GM18870 (cell line): ENCODE results near the gene SCAMP1.
"Not testable (repeated sequence)": the region's sequence is repeated elsewhere in the genome, so short reads cannot be mapped to it uniquely, and the experiment has no call there.

Experiments used
- ATAC-seq: cut with Tn5 transposase; IDR thresholded peaks from one replicate; pipeline ENCODE4 v1.9.1; 2021; ENCODE audit warnings: moderate library complexity; ENCODE audit not compliant: unreplicated experiment

Gene SCAMP1

DNA sequence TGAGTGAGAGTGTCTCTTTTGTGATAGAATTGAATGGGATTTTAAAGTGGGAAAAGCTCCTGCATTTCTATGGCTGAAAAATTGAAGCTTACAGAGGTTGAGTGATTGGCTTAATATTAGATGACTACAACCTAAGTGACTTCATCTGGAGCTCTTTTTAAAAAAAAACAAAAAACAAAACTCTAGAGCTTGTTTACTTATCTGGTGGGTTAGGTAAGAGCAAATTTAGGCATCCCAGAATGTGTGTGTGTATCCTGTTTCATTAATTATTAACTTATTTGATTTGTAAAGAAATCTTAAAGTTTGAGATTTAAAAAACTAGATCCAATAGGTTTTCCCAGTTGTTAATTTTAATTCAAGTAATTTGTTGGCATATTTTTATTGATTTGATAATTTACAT lies 60.1 kb downstream of the SCAMP1 start:
- no peak for ATAC-seq

DNA sequence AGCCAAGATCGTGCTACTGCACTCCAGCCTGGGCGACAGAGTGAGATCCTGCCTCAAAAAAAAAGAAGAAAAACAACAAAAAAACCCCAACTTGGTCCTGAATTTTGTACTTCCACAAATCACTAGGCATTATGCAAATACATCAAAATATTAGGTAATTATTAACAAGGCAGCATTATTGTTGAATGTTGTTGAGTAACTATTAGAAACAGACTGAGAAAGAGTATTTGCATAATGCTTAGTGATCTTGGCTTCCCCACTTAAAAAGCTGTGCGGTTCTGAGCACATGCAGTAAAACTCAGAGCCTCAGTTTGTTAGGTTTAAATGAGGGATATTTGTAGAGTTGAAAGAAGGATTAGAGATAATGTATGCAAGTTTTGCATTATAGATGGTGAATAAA lies 64.2 kb downstream of the SCAMP1 start:
- no peak for ATAC-seq

DNA sequence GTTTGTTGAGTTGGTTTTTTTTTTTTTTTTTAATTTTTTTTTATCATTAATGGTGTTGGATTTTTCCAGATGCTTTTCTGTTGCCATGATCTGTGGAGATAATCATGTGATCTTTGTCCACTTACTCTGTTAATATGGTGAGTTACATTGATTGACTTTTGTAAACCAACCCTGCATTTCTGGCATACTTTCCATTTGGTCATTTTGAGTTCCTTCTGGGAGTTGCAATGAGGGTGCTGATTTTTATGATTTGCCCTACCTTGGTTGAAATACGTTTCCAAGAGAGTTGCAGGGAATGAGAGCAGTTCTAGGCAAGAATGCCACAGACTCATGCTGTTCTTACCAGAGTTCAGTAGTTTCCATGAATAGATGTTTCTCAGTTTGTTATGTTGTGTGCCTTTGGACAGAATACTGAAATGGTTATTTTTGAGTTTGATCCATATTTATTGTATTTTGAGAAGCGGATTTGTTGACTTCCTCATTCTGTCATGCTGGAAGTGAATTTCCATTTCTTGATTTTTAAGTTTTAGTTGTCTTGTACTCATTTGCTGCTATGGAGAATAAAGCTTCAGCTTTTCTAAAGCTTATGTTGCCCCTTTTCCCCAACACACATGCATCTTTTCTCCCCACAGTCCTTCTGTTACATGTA lies 69.0 kb downstream of the SCAMP1 start:
- no peak for ATAC-seq

DNA sequence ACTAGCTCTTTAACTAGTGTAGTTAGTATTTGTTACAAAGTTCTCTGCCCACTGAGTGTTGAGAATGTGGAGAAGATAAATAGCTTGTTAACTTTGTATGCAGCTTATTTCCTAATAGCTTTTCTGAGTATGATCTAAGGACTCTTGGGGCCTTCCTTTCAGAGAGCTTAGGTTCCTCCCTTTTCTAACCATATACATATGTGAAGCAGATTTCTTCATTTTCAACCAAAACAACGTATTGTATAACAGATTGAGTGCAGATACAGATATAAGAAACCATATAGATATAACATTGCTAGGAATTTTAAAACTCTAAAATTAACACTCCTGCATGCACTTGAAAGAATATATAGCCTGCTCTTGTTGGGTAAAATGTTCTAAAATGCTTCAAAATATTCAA lies 70.4 kb downstream of the SCAMP1 start:
- no peak for ATAC-seq

DNA sequence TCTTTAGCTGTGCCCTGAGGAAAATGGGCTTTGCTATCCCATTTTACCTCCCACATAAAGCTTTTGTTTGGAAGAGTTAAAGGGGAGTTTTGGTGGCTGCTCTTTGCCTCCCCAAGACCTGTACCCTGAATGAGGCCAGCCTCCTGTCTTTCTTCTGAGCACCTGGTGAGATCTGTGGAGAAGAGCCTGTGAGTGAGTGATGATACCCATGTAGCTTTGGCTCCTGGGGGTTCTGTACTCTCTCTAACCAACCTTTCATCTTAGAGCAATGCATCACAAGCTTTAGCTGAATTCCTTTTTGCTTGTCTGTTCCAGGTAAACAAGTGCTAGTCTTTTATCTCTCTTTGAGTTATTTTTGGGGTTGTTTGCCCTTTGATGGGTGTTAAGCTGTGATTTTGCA lies 73.6 kb downstream of the SCAMP1 start:
- no peak for ATAC-seq

DNA sequence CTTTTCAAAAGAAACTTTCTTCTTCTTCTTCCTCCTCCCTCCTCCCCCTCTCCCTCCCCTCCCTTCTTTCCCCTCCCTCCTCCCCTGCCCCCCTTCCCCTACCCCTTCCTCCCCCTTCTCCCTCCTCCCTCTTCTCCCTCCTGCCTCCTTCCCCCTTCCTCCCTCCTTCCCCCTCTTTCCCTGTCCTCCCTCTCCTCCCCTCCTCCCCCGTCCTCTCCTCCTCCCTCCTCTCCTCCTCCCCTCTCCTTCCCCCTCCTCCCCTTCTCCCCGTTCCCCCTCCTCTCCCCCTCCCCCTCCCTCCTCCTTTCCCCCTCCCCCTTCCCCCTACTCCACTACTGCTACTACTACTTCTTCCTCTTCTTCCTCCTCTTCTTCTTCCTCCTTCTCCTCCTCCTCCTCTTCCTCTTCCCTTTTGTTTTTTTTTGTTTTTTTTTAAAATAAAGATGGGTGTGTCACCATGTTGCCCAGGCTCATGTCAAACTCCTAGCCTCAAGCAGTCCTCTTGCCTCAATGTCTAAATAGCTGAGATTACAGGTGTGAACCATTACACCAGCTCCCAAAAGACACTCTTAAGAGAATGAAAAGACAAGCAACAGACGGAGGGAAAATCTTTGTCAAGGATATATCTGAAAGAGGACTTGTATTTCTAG lies 87.5 kb downstream of the SCAMP1 start:
- no peak for ATAC-seq

DNA sequence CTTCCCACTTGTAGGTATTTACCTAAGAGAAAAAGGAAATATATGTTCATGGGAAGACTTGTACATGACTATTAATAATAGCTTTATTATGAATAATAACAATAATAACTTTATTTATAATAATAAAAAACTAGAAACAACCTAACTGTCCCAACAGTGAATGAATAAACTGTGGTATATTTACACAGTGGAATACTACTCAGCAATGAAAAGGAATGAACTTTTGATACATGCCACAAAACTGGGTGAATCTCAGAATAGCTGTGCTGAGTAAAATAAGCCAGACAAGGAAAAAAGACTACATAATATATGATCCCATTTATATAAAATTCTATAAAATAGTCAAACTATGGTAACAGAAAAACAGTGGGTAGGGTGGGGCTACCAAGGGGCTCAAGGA lies 88.7 kb downstream of the SCAMP1 start:
- ATAC-seq, result no peak

DNA sequence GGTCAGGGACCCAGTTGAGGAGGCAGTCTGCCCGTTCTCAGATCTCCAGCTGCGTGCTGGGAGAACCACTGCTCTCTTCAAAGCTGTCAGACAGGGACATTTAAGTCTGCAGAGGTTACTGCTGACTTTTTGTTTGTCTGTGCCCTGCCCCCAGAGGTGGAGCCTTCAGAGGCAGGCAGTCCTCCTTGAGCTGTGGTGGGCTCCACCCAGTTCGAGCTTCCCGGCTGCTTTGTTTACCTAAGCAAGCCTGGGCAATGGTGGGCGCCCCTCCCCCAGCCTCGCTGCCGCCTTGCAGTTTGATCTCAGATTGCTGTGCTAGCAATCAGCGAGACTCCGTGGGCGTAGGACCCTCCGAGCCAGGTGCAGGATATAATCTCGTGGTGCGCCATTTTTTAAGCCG lies 97.1 kb downstream of the SCAMP1 start:
- not testable (repeated sequence) for ATAC-seq

DNA sequence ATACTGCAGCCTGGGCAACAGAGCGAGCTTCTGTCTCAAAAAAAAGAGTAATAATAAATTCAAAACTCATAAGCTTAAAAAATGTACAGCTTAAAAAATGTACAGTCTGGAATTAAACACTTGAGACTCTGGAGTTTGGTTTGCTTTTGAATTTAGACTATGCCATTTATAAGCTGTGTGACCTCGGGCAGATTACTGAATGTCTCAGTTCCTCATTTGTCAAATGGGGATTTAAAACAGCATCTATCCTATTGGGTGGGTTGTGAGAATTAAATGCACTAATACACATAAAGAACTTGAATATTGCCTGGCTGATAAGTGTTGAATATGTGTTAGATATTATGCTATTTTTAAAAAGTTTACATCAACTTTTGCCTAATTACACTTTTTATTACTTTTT lies 98.4 kb downstream of the SCAMP1 start:
- no peak for ATAC-seq

DNA sequence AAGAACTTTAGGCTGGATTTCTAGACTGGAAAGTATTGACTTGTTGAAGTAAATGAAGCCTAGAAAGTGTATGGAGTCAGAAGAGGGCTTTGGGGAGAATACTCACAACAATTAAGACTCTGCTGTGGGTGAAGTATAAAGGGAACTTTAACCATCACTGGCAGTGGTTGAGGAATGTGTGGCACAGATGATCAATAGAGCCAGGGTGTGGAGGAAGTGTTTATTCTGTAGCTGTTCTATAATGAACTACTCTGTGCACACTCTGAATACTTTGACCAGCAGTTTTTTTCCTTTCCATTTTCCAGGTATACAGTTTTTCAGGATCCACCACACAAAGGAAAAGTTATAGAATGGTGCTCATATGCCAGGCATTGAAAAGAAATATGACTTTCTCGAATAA lies 106.7 kb downstream of the SCAMP1 start:
- no peak for ATAC-seq

DNA sequence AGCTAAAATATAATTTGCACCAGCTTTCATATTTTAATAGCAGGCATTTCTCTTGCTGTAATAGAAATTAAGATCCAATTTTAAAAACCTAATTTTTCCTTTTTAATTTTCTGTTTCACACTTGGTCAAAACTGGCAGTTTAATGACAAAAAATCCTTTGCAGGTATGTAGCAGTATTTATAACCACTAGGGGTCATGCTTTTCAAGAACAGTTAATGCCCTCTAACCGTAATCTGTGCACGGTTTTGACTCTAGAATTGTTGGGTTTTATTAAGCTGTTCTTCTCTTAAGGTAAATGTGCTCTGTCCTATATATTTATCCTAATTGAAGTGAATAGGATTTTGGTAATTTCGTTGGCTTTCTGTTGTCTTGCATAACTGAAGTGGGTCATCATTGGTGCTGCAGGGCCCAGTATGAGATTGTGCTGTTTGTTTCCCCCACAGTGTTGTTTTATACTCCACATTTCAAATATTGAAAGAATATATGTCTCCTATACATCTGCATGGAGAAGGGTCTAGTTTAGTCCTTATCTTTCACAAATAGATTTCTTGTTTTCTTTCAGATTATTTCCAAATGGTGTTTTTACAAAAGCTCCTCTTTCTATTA lies 107.4 kb downstream of the SCAMP1 start:
- ATAC-seq, result no peak

DNA sequence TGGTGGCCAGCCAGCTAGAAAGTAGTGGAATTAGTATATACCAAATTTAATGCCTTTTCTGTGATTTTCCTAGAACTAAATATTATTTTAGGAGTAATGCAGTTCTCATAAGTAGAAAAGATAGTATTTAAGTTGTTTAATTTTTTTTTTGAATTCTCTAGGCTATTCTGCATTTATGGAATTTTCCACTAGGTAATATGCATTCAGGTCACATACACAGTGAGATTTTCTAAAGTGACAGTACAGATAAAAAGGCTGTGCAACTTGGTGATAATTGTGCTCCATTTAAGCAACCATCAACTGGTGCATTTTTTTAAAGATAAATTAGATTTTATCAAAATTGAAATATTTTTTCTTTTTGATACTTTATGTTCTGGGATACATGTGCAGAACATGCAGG lies 111.5 kb downstream of the SCAMP1 start:
- ATAC-seq, result no peak

DNA sequence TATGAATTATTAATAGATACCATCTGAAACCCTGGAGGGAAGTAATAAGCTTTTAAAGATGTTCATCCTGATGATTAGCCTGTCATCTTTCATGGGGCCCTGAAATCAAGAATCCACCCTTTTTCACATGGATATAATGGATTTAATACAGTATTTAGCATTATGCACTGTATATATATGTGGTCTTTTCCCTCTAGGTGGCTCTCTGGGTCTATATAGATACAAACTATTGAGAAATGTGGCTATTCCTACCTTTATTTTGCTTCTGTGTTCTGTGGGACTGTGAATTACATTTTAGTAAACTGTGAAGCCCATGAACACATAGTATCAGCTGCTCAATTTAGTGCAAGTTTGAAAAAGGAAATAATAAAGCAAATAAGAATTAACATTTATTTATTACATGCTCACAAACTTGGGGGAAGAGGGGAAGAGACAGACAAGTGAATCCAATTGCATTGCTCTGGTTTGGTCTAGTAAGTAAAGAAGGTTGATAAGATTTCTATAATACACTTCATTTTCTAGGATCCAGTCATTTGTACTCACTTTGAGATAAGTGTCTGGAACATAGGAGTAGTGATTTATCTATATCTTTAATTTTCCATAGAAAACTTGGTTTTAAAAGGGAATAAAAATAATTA lies 112.2 kb downstream of the SCAMP1 start:
- no peak for ATAC-seq

DNA sequence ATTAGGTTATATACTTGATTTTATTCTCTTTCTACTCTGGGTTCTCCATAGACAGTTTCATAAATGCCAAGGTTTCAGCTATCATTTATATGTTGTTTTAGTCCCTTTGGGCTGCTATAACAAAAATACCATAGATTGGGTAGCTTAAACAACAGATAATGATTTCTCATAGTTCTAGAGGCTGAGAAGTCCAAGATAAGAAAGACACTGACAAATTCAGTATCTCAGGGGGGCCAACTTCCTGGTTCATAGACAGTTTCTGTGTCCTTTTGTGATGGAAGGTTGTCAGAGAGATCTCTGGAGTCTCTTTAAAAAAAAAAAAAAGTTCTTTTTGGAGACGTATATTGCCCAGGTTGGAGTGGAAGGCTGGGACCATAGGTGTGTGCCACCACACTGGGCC lies 113.3 kb downstream of the SCAMP1 start:
- no peak for ATAC-seq

DNA sequence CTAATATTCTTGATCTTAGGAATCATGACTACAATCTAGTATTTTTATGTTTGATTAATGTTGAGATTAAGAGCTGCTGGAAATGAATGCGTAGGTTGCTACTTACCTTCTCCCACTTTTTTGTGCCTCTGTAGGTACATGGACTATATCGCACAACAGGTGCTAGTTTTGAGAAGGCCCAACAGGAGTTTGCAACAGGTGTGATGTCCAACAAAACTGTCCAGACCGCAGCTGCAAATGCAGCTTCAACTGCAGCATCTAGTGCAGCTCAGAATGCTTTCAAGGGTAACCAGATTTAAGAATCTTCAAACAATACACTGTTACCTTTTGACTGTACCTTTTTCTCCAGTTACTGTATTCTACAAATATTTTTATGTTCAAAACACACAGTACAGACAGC lies 115.0 kb downstream of the SCAMP1 start:
- ATAC-seq, result no peak

DNA sequence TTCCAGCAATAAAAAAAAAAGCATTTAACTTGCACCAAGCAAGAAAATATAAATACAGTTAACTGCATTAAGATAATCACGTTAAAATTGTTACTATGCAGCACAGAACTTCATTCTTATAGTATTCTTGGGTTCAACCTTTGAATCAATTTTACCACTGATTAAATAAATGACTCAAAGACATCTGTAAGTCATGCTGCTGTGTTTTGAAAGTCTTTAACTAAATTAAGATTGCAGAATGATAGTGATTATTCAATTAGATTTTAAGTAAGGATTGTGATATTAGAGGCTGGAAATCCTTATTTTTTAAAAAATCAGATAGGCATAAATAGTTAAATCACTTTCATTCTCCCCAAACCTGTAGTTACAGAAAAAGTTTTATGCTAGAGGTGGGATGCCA lies 116.4 kb downstream of the SCAMP1 start:
- no peak for ATAC-seq

DNA sequence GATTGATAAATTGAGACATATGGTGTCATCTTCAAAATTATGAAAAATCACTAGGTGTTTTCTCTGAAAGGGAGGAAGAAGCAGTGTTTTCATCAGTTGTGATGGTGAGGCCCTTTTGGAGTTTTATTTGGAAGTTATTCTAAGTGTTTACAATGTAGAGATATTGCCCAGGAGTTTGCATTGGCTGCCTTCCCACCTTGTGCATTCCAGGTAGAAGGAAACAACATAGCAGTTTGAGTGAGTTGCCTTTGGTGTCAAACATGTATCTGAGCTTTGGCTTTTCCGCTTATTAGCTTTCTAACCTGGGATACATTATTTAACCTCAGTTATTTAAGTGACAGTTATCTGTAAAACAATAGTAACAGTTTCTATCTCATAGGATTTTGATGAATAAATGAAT lies 122.5 kb downstream of the SCAMP1 start:
- ATAC-seq, result no peak

DNA sequence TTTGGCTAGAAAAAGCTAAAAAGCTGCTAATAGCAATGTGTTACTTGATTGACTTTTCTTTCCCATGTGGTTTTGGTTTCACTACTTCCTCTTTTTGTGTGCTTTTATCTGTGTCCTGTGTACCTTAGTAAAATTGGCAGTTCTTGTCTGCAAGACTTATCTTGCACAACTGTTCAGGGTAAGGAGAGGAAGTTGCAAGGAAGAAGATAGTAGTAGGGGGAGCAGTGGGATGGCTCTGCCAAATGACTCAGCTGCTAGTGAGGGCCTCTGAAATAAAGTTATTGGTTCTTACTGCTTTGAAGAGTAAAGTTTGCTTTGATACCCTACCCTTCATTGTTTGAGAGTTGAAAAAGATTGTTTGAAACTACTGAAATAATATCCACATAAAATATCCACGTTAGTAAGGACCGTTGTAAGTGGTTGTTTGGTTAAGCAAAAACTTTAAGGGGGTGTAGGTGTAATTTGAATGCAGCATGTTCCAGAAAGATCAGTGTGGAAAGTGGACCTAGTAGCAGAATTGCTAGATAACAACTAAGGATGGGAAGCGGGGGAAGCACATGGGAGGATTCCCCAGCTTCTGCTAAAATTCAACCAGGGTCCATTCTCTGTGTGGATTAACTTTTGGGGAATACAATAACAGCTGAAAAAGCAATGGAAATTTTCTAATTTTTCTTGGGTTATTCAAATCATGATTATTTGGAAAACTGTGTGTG lies 123.5 kb downstream of the SCAMP1 start:
- peak; percentile 92 for ATAC-seq

DNA sequence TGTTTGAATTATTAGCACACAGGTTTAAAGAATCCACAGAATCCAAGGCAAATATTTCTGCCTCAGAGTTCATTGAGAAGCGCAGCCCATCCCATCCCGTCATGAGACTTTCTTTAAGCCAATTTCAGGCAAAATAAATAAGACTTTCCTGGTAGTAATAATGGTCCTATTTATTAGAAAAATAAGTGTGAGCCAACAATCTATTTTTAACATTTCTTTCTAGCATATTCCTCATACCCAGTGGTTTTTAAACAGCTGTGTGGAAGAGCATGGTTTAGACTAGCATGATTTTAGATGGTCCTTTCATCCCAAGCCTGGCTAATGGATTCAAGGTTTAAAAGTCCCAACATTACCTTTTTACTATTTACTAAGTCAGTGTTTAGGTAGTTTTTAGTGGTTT lies 125.8 kb downstream of the SCAMP1 start:
- ATAC-seq, result no peak

DNA sequence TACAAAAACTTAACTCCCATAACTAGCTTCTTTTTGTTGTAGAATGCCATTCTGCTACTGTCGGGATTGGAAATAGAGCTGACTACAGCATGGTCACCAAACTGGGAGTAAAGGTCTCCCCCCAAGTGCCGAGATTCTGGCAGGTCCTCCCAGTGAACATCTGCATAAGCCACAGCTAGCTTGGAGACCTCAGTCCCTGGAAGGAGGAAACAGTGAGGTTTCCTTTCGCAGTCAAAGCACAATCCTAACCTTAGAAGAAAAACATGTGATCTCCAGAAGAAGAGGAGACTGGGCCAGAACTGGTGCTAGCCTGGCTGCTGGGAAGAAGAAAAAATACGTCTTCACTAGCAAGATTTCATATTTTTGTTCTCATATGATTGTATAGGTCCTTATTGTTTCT lies 127.4 kb downstream of the SCAMP1 start:
- ATAC-seq, result no peak

DNA sequence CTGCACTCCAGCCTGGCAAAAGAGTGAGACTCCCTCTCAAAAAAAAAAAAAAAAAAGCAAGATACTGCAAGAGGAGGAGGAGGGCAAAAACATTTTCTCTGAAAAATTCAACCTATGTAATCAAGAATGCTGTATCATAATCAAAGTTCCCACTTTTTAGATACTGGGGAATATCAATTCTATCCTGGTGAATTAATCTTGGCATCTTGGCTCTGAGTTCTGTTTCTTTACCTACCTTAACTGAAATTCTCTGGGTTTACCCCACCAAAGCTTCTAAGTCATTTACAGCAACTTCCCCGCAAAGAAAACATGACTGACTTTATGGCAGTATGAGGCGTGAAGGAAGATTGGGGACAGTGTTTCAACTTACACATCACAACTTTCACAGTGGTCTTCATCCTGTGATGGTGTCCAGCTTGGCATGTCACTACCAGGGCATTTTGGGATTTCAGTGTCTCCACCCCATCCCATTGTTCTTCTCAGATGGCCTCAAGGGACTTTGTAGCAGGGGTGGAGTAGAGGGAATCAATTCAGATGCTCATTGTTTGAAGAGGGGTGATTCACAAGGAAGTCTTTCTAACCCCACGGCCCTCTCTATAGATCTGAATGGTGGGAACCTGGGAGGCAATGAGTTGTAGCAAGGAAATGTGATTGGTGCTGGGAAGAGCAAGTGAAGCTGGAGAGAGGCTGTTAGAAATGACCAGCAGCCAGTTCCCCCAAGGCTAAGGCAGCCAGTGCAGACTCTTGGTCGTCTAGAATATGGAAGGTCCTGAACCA lies 130.5 kb downstream of the SCAMP1 start:
- no peak for ATAC-seq
